NCI-H1105 treated with DMSO at 0.1 percent for 48 hours (cell line): ENCODE data around the gene BAZ2A.
"Not testable (repeated sequence)": the region's sequence is repeated elsewhere in the genome, so short reads cannot be mapped to it uniquely, and the experiment has no call there.

Experiments used
- DNase-seq: peaks from one replicate; lab custom pipeline; 2025; lab: John Stamatoyannopoulos, UW

BAZ2A gene

DNA sequence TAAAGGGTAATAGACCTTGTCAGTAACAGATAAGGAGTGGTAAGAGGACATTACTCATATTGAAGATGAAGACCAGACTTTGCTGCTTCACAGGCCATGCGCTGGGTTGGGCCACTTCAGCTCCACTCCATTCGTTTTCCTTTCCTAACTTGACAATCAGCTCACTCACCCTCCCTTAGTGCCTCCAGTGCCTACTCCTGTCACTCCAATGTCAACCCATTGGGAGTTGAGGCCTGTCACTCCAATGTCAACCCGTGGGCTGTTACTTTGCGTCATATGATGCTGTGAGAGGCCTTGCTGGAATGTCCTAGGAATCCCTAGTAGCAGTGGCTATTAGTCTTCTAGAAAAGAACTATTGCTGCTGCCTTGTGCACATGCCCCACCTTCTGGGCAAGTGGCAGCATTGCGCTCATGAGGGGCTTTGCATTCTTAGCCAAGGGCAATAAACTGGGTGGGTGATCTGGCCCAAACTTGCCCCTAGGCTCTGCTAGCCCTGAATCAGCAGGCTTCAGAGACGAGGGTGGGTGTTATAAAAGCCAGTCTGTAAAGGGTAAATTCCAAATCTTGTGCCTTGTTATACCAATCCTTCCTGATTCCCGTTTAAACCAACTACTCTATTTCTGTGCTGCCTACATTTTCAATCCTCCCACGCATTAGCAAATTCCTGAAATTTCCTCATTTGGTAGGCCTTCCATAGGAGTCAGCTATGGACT lies 36.1 kb downstream of the BAZ2A start:
- DNase-seq = peak; percentile 48

DNA sequence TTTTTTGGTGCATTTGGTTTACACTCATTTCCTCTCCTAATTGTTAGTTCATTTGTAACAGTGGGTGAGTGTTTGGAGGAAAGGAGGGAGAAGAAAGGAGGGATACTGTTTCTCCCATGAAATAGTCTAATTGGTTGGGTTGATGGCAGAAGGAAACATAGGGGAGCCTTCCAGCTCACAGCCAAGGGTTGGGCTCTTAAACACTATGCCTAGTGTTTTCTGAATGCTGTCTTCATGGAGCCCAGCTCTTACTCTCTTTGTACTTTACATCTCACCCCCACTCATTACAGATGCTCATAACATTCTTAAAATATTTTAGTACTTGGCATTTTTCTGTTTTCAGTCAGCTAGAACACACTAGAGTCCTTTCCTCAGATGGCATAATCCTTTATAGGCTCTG lies 38.2 kb downstream of the BAZ2A start:
- no peak for DNase-seq

GRCh38 chr12:56591126-56591525 lies 39.0 kb downstream of the BAZ2A start:
- DNase-seq = peak; percentile 54

GRCh38 chr12:56590237-56590830 lies 39.8 kb downstream of the BAZ2A start:
- no peak for DNase-seq

GRCh38 chr12:56589783-56590182 lies 40.3 kb downstream of the BAZ2A start:
- DNase-seq = no peak

- DNase-seq = no peak
Measured at GRCh38 chr12:56585098-56585497, 45.0 kb downstream of the BAZ2A start.

GRCh38 chr12:56581418-56582145 lies 48.5 kb downstream of the BAZ2A start:
- no peak for DNase-seq

- no peak for DNase-seq
Measured at GRCh38 chr12:56578983-56579546, 51.1 kb downstream of the BAZ2A start.

DNA sequence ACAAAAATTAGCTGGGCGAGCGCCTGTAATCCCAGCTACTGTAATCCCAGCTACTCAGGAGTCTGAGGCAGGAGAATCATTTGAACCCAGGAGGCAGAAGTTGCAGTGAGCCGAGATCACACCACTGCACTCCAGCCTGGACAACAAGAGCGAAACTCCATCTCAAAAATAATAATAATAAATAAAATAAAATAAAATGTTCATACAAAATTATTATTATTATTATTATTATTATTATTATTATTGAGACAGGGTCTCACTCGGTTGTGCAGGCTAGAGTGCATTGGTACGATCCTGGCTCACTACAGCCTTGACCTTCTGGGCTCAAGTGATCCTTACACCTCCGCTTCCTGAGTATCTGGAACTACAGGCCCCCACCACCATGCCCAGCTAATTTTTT lies 52.9 kb downstream of the BAZ2A start:
- DNase-seq = not testable (repeated sequence)

GRCh38 chr12:56574210-56574609 lies 55.9 kb downstream of the BAZ2A start:
- no peak for DNase-seq

DNA sequence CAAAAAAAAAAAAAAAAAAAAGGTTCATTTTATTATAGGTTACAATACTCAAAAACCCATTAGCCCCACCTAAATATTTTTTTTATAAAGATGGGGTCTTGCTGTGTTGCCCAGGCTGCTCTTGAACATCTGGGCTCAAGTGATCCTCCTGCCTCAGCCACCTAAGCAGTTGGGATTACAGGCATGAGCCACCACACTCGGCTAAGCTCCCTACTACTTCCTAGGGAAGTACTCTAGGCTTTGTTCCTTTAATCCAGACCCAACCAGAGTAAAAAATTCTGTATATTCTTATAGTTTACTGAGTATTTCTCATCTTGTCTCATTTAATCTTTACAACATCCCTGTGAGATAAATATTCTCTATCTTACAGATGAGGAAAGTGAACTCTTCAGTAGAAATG lies 57.8 kb downstream of the BAZ2A start:
- DNase-seq = no peak

- DNase-seq = no peak
Measured at GRCh38 chr12:56571121-56571520, 59.0 kb downstream of the BAZ2A start.

DNA sequence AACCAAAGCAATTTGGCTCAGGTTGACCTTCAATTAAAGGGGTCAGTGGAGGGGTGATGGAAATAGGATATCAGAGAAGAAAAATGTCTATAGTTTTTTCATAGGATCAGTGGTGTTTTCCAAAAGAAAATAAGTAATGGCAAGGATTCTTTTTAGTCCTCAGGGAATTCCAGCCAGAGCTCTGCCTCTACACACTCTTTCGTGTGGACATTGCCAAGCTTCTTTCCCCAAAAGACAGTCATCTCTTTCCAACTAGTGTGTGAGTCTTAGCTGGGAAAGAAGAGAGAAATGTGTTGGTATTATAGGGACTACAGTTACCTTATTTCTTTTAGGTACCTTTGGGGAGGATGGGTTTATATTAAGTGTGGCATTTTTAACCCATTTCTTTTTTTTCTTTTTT lies 62.0 kb downstream of the BAZ2A start:
- no peak for DNase-seq

- DNase-seq = no peak
Measured at GRCh38 chr12:56565510-56566101, 64.5 kb downstream of the BAZ2A start.

DNA sequence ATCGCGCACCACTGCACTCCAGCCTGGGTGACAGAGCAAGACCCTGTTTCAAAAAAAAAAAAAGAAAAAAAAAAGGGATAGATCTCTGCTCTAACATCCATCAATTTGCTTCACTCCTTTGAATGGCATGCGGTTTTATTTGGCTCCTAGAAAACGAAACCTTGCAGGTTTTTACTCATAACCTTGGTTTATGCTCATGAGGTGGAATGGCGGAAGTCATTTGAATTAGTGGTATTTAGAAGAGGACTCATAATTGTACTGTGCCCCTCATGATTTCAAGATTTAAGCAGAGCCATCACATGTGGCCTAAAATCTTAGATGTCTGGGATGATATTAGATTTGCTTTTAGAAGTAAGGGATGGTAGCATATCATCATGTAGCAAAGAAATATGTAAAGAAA lies 79.1 kb downstream of the BAZ2A start:
- DNase-seq = no peak

DNA sequence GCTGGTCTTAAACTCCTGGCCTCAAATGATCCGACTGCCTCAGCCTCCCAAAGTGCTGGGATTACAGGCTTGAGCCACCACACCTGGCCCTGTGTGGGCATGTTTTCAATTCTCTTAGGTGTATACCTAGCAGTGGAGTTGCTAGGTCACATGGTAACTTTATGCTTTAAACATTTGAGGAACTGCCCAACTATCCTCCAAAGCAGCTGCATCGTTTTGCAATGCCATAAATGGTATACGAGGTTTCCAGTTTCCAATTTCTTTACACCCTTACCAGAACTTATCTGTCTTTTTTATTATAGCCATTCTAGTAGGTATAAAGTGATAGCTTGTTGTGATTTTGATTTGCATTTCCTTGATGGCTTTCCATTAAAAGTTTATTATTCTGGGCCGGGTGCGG lies 83.4 kb downstream of the BAZ2A start:
- DNase-seq = no peak
